PC-9 (cell line): ENCODE measurements around the gene DUSP10. TPM values are rescaled to one million over a fixed set of nuclear protein-coding genes. Genes with fewer than 3 reads are reported as not detected.

Experiments
- BruUV-seq: library from RNA; stranded (reverse); fragments of 400-500 nt; replicated peaks from 2 replicates; lab custom pipeline; 2021; lab: Mats Ljungman, UMichigan
- CTCF ChIA-PET: fragments of 300-600 bp; sonication (Branson Sonifier 250); formaldehyde crosslinking; loops from one replicate; lab custom pipeline; 2022; ENCODE audit warnings: antibody characterized with exemption; lab: Charles Lee
- POLR2A ChIA-PET: fragments of 300-600 bp; sonication (Branson Sonifier 250); formaldehyde crosslinking; loops from one replicate; lab custom pipeline; 2022; ENCODE audit warnings: antibody characterized with exemption; ENCODE audit not compliant: unreplicated experiment; lab: Charles Lee
- DNase-seq, 2 experiments: peaks; one replicate each; pipeline versions ENCODE4 v3.0.0 to v3.0.0-alpha.2; 2015 to 2022; ENCODE audit warnings: mixed read lengths in 1 of 2
- H2AFZ ChIP-seq: fragments of 200-600 bp; sonication (generic); 2 replicates; pipeline ENCODE4 v1.8.1; 2017; ENCODE audit warnings: antibody characterized with exemption
- H3F3A ChIP-seq: fragments of 200-600 bp; sonication (generic); 2 replicates; pipeline ENCODE4 v1.8.1; 2017; ENCODE audit warnings: antibody characterized with exemption, mild to moderate bottlenecking, low read depth; ENCODE audit not compliant: insufficient read depth
- H3K27ac ChIP-seq: fragments of 200-600 bp; sonication (generic); 2 replicates; pipeline ENCODE4 v1.6.1; 2016; ENCODE audit warnings: mixed run types
- H3K27me3 ChIP-seq: fragments of 200-600 bp; sonication (generic); 2 replicates; pipeline ENCODE4 v1.6.1; 2016; ENCODE audit warnings: low read depth, mixed run types; ENCODE audit not compliant: insufficient read depth
- H3K36me3 ChIP-seq: fragments of 200-600 bp; sonication (generic); 2 replicates; pipeline ENCODE4 v1.6.1; 2016; ENCODE audit warnings: low read depth, mixed run types
- H3K4me1 ChIP-seq: fragments of 200-600 bp; sonication (generic); replicated peaks from 2 replicates; pipeline ENCODE4 v1.6.1; 2016; ENCODE audit warnings: mixed run types; ENCODE audit not compliant: insufficient read depth
- H3K4me2 ChIP-seq: fragments of 200-600 bp; sonication (generic); 2 replicates; pipeline ENCODE4 v1.6.1; 2017; ENCODE audit warnings: mixed run types
- H3K4me3 ChIP-seq: fragments of 200-600 bp; sonication (generic); 2 replicates; pipeline ENCODE4 v1.6.1; 2016; ENCODE audit warnings: mixed run types
- H3K79me2 ChIP-seq: fragments of 200-600 bp; sonication (generic); 2 replicates; pipeline ENCODE4 v1.6.1; 2017; ENCODE audit warnings: low read depth, mixed run types
- H3K9me2 ChIP-seq: fragments of 200-600 bp; sonication (generic); 2 replicates; pipeline ENCODE4 v1.8.1; 2017; ENCODE audit warnings: mild to moderate bottlenecking; ENCODE audit not compliant: insufficient read depth
- H3K9me3 ChIP-seq: fragments of 200-600 bp; sonication (generic); 2 replicates; pipeline ENCODE4 v1.8.1; 2016; ENCODE audit warnings: low read depth; ENCODE audit not compliant: insufficient read depth
- H4K20me1 ChIP-seq: fragments of 200-600 bp; sonication (generic); 2 replicates; pipeline ENCODE4 v1.8.1; 2017; ENCODE audit not compliant: insufficient read depth
- EZH2 ChIP-seq: fragments of 200-600 bp; sonication (generic); IDR thresholded peaks from 2 replicates; pipeline ENCODE4 v1.8.0; 2017; ENCODE audit warnings: antibody characterized with exemption, low read depth
- intact Hi-C: fragments of 100-400 bp; cut with micrococcal nuclease; formaldehyde crosslinking; loops from one replicate; pipeline ENCODE4 v1.10.0; 2022; ENCODE audit not compliant: unreplicated experiment
- total RNA-seq: library from RNA; stranded (reverse); gene quantifications from 2 replicates; pipeline ENCODE4 v1.2.3, GENCODE V29; 2021
- TF ChIP-seq, protein P1 (sequence below): fragments of 200-600 bp; sonication (generic); conservative IDR thresholded peaks from 2 replicates; pipeline ENCODE4 v1.6.1; 2017; ENCODE audit warnings: mixed run types, antibody characterized with exemption, mild to moderate bottlenecking, moderate library complexity

DUSP10 gene
- total RNA-seq, 1 experiment from 2014 or later = 7.0 TPM

DNA sequence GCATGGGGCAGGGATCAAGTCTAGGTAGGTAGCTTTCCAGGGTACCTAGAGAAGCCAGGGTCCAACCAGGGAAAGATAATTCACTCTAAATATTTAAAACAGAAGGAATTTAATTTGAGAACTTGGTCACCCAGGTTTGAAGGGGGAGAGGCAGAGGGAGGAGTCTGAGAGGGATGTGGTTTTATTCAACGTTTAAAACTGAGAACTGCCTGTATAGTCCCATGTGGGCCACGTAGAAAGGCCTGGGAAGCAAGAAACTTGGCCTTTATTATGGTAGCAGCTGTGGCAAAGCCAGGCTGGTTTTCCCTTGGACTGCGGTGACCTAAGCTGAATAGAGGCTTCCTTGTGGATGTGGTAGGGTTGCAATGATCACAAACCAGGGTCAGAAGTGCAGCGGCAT, 42.0 kb upstream of the DUSP10 start:
- no peak overlapping the region for H2AFZ ChIP-seq
- H4K20me1 ChIP-seq = no peaks in the 10 kb centered on the region
- H3F3A ChIP-seq = no peaks in the 10 kb centered on the region
- no peaks in the 10 kb centered on the region for H3K36me3 ChIP-seq
- H3K4me1 ChIP-seq = no peaks in the 10 kb centered on the region
- no peaks in the 10 kb centered on the region for H3K27me3 ChIP-seq
- no TSS peak for BruUV-seq
- no peaks in the 10 kb centered on the region for H3K9me2 ChIP-seq
- no peaks in the 10 kb centered on the region for H3K9me3 ChIP-seq
- H3K27ac ChIP-seq = no peak overlapping the region
- intact Hi-C loops = no loop called here
- CTCF ChIA-PET = no interaction called here
- no peaks in the 10 kb centered on the region for H3K79me2 ChIP-seq
- no peak overlapping the region for H3K4me3 ChIP-seq
- no peak for DNase-seq
- POLR2A ChIA-PET = no interaction called here
- H3K4me2 ChIP-seq = no peak overlapping the region
- TF ChIP-seq, protein P1, sequence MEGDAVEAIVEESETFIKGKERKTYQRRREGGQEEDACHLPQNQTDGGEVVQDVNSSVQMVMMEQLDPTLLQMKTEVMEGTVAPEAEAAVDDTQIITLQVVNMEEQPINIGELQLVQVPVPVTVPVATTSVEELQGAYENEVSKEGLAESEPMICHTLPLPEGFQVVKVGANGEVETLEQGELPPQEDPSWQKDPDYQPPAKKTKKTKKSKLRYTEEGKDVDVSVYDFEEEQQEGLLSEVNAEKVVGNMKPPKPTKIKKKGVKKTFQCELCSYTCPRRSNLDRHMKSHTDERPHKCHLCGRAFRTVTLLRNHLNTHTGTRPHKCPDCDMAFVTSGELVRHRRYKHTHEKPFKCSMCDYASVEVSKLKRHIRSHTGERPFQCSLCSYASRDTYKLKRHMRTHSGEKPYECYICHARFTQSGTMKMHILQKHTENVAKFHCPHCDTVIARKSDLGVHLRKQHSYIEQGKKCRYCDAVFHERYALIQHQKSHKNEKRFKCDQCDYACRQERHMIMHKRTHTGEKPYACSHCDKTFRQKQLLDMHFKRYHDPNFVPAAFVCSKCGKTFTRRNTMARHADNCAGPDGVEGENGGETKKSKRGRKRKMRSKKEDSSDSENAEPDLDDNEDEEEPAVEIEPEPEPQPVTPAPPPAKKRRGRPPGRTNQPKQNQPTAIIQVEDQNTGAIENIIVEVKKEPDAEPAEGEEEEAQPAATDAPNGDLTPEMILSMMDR = no peak
- no peak for TF ChIP-seq EZH2

DNA sequence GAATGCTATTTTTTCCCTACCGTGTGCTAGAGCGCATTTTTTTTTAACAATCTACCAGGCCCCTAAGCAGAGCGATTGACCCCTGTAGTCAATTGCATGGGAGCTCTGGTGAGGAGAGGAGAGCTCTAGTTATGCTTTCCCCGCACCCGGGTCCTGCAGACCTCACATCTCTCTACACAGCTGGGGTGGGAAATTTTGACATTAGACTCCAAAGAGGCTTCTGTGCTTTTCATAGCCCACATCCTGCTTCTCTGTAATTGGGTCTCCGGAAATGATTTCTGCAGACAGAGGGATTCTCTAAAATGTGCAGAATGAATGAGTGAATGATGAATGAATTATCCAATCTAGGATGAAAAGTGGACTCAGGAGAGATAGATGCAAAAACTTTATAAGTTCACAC, 41.5 kb upstream of the DUSP10 start:
- CTCF ChIA-PET = interaction anchor here (0.5 kb wide), 1 partner anchor 197 kb away, joined by 17 read pairs; no protein-coding TSS in a partner anchor

DNA sequence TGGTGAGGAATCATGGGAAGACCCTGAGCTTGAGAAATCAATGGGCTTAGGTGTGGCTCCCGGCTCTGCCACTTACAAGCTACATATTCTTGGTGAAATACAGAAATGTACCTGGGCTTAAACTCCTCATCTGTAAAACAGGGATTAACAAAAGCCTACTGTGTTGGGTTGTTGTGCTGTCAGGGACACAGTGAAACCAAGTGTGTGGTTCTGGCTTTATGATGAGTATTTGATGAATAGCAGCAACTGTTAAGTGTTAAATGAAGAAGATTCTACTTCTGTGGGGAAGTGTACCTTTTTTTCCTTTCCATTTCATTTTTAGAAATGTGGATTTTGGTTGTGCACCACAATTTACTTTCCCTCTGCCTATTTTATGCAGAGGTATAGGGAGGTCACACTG, 41.1 kb upstream of the DUSP10 start:
- Histone ChIP-seq H3K27me3 (no peaks in the 10 kb centered on the region), H3K4me1 (no peaks in the 10 kb centered on the region), H3K9me3 (no peaks in the 10 kb centered on the region), H2AFZ (no peak overlapping the region), H3K4me2 (no peak overlapping the region), H3K4me3 (no peak overlapping the region), H3F3A (no peaks in the 10 kb centered on the region), H3K36me3 (no peaks in the 10 kb centered on the region), H3K27ac (no peak overlapping the region), H3K79me2 (no peaks in the 10 kb centered on the region), H3K9me2 (no peaks in the 10 kb centered on the region), H4K20me1 (no peaks in the 10 kb centered on the region)
- BruUV-seq = no TSS peak
- intact Hi-C loops = no loop called here
- DNase-seq = no peak
- ChIA-PET CTCF (no interaction called here), POLR2A (interaction anchor here (0.7 kb wide), 1 partner anchor 65 kb away, joined by 3 read pairs; no protein-coding TSS in a partner anchor)
- TF ChIP-seq, protein P1 = no peak
- no peak for TF ChIP-seq EZH2

More for the DNA sequence above, 41.5 kb upstream of the DUSP10 start:
- H3K4me3 ChIP-seq = no peak overlapping the region
- POLR2A ChIA-PET = no interaction called here
- no peaks in the 10 kb centered on the region for H3K9me3 ChIP-seq
- no TSS peak for BruUV-seq
- H3K9me2 ChIP-seq = no peaks in the 10 kb centered on the region
- H3K4me1 ChIP-seq = no peaks in the 10 kb centered on the region
- no peak overlapping the region for H2AFZ ChIP-seq
- H3K27me3 ChIP-seq = no peaks in the 10 kb centered on the region
- intact Hi-C loops = no loop called here
- H3F3A ChIP-seq = no peaks in the 10 kb centered on the region
- no peaks in the 10 kb centered on the region for H4K20me1 ChIP-seq
- no peaks in the 10 kb centered on the region for H3K36me3 ChIP-seq
- H3K27ac ChIP-seq = no peak overlapping the region
- H3K79me2 ChIP-seq = no peaks in the 10 kb centered on the region
- TF ChIP-seq, protein P1 = no peak
- TF ChIP-seq EZH2 = no peak
- DNase-seq = no peak
- H3K4me2 ChIP-seq = no peak overlapping the region
